NB4 (cell line): ENCODE results near the gene CHST11.

Experiments used
- DNase-seq: peaks from one replicate; pipeline ENCODE4 v3.0.0; 2010; ENCODE audit warnings: low read depth
- H3K4me3 ChIP-seq: one replicate; pipeline ENCODE4 v1.5.1; 2011; ENCODE audit warnings: mild to moderate bottlenecking, low read depth, low read length, moderate library complexity
- CTCF ChIP-seq: IDR thresholded peaks from one replicate; pipeline ENCODE4 v1.5.1; 2012; ENCODE audit warnings: low read depth, low read length
- MYC ChIP-seq: IDR thresholded peaks from 2 replicates; pipeline ENCODE4 v1.6.1; 2011; ENCODE audit warnings: low read depth, low read length
- POLR2A ChIP-seq: IDR thresholded peaks from 2 replicates; pipeline ENCODE4 v1.6.1; 2011; ENCODE audit warnings: mild to moderate bottlenecking; ENCODE audit not compliant: insufficient read length; ENCODE audit errors: extremely low read depth
- TF ChIP-seq, protein P1 (sequence below): IDR thresholded peaks from 2 replicates; pipeline ENCODE4 v1.6.1; 2011; ENCODE audit warnings: low read depth, low read length

Gene CHST11

DNA sequence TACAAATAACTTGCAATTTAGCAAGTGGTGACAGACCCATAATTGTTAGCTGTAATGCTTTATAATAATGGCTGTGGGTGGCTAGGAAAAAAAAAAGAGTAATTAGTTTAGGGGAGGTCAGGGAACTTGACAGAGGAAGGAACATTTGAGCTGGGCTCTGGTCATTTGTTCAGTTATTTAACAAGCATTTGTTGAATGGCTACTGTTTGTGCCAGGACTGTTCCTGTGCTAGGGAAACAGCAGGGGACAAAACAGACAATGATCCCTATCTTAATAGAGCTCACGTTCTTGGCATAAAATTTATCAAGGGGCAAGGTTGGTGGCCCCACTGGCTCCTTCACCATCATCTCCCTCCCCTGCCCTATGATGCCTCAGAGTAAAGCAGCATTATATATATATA is 18.5 kb downstream of the CHST11 start:
- no peak overlapping the region for H3K4me3 ChIP-seq
- TF ChIP-seq MYC = no peak
- DNase-seq = no peak

GRCh38 chr12:104477510-104478390 is 21.0 kb downstream of the CHST11 start:
- H3K4me3 ChIP-seq = peak overlapping the region; percentile 54
- no peak for TF ChIP-seq MYC
- TF ChIP-seq, protein P1, sequence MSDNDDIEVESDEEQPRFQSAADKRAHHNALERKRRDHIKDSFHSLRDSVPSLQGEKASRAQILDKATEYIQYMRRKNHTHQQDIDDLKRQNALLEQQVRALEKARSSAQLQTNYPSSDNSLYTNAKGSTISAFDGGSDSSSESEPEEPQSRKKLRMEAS = 0 out of 2 replicates have a peak, but pooled peaks have one; percentile 34
- no peak for TF ChIP-seq CTCF
- TF ChIP-seq POLR2A = no peak
- peak; percentile 83 for DNase-seq

DNA sequence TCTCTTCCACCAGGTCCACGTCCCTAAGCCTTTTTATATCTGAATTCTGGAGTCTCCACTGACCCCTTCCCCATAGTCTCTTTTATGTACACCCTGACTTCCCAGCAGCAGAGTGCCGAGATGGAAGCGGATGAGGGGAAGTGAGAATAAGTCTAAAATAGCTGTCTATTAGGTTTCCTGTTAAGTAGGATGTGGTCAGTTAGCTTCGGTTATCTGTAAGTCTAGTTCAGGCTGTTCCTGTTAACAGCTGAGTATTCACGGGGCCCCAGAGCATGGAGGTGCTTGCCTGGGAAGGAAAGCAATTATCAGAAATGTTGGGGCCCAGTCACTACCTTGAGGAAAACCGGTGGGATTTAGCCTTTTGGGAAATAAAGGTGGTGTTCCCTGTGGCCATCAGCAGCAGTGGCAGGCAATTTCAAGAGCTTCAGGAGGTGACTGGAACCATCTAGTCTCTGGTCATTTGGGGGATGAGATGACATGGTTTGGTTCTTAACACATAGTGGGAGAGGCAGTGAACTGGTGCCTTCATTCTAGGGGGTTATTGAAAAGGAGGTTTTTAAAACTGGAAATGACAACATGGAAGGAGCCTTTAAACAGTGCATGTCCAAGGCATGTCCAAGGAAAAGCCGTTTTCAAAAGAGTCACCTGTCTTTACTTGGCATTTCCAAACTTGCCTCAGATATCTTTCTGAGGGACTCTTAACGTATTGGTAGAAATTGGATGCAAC is 21.8 kb downstream of the CHST11 start:
- DNase-seq = peak; percentile 94
- TF ChIP-seq MYC (no peak; the same call in 1 of the 2 replicates), POLR2A (peak; percentile 22)
- H3K4me3 ChIP-seq = peak overlapping the region; percentile 54

- no peak for DNase-seq
- no peak for TF ChIP-seq CTCF
- TF ChIP-seq, protein P1 = no peak
- no peak for TF ChIP-seq POLR2A
- TF ChIP-seq MYC = no peak
- H3K4me3 ChIP-seq = no peak overlapping the region
These were observed 22.4 kb downstream of the CHST11 start for GRCh38 chr12:104479123-104479662.

- TF ChIP-seq MYC (no peak), CTCF (no peak), POLR2A (no peak)
- TF ChIP-seq, protein P1 = no peak
- H3K4me3 ChIP-seq = no peak overlapping the region
- no peak for DNase-seq
These were observed 23.3 kb downstream of the CHST11 start for GRCh38 chr12:104480012-104480411.

- DNase-seq = peak; percentile 86
- TF ChIP-seq MYC = no peak
- no peak for TF ChIP-seq POLR2A
- no peak for TF ChIP-seq CTCF
- TF ChIP-seq, protein P1 = no peak
These were observed 24.2 kb downstream of the CHST11 start for GRCh38 chr12:104480826-104481440.

More at GRCh38 chr12:104480826-104481440, 24.2 kb downstream of the CHST11 start:
- H3K4me3 ChIP-seq = no peak overlapping the region
